GM21390 (cell line): Measurements from ENCODE around the gene SLC10A2.
"Not testable (repeated sequence)": the region's sequence is repeated elsewhere in the genome, so short reads cannot be mapped to it uniquely, and the experiment has no call there.

Experiments used
- ATAC-seq: cut with Tn5 transposase; IDR thresholded peaks from one replicate; pipeline ENCODE4 v1.9.1; 2021; ENCODE audit not compliant: unreplicated experiment

SLC10A2 gene

GRCh38 chr13:103066079-103066780 is at the start of gene SLC10A2:
TSS of gene SLC10A2 (minus strand) at chr13:103066417. CDS start at chr13:103066249, 168 bp downstream.
- no peak for ATAC-seq

GRCh38 chr13:103107580-103107979 is 41.4 kb upstream of the SLC10A2 start:
- ATAC-seq = no peak

- no peak for ATAC-seq
These were observed 38.1 kb upstream of the SLC10A2 start for GRCh38 chr13:103104340-103104739.

DNA sequence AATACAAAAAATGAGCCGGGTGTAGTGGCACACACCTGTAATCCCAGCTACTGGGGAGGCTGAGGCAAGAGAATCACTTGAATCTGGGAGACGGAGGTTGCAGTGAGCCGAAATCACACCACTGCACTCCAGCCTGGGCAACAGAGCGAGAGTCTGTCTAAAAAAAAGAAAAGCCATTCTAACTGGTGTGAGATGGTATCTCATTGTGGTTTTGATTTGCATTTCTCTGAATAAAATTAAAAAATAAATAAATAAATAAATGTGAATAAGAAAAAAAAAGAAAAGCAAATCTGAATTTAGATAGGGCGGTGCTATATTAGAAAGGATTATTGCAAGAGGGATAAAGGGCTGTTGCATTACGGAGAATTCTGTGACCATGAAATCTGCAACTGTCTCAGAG is 37.2 kb upstream of the SLC10A2 start:
- not testable (repeated sequence) for ATAC-seq

DNA sequence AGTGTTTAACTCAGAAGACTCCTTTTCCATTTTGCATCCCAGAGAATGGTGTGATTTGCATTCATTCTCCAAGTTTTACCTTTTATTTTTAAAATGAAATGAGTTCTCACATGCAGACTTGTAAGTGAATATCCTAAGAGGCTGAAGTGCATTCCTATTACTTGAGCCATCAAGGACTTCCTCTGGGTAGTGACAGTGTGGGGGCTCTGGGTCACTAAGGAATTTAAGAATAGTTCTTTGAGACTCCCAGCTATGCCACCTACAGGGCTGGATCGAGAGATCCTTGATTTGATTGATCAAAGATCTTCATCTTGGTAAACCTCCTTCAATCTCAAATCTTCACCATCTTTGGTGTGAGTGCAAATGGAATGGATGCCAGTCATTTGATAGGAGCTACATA is 36.3 kb upstream of the SLC10A2 start:
- ATAC-seq = no peak

- ATAC-seq = no peak
These were observed 35.7 kb upstream of the SLC10A2 start for GRCh38 chr13:103101901-103102300.

DNA sequence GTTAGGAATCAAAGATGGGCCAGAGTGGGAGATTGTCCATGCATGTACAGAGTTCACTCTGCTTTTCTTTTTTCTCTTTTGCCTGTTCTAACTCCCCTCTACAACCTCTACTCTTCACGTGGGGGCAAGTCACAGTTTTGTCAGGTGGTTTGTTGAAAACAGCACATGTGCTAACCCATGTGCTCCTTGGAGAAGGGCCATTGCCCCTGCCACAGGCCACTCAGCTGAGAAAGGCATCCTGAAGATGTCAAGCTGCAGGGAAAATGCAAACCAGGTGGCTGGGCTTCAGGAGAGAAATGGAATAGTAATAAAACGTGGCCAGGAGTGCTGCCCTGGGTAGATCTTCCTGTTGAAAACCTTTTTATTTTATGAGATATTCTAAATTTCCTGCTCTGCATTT is 35.3 kb upstream of the SLC10A2 start:
- ATAC-seq = no peak

DNA sequence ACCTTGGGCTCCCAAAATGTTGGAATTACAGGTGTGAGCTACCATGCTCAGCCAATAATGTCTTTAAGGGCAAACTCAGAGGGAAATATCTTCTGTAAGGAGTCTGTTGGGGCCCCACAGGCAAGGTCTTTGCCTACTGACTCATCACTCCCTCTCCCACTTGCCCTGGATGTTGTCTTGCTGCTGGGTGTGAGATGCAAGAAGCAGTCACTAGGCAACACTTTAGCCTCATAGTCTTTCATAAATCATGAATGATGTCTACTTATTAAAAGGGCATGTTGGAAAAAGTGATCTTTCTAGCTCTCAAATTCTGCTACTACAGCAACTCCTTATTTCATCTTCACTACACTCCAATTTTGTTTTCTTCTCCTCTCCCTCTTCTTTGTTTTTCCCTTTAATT is 34.6 kb upstream of the SLC10A2 start:
- no peak for ATAC-seq

DNA sequence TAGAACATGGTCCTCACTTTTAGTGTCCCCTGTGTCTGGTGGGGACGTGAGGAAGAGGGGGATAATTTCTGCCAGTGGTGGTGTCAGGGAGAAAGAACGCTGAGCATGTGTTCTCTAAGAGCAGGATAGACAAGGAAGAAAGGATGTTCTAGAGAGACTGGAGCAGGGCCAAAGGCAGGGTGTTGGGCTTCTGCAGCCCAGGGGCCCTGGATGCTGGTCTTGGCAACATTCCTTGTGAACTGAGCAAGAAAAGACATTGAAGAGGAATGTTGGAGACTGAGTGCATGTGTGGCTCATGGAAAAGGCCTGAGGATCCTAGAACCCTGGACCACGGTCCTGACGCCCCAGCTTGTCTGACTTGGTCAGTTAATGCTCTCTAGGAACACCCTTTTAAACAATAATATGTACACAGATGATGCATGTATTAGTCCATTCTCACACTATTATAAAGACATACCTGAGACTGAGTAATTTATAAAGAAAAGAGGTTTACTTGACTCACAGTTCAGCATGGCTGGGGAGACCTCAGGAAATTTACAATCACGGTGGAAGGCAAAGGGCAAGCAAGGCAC is 33.6 kb upstream of the SLC10A2 start:
- no peak for ATAC-seq

GRCh38 chr13:103098535-103098934 is 32.3 kb upstream of the SLC10A2 start:
- no peak for ATAC-seq

GRCh38 chr13:103097366-103097928 is 31.2 kb upstream of the SLC10A2 start:
- ATAC-seq = no peak

GRCh38 chr13:103093649-103094048 is 27.4 kb upstream of the SLC10A2 start:
- ATAC-seq = not testable (repeated sequence)

DNA sequence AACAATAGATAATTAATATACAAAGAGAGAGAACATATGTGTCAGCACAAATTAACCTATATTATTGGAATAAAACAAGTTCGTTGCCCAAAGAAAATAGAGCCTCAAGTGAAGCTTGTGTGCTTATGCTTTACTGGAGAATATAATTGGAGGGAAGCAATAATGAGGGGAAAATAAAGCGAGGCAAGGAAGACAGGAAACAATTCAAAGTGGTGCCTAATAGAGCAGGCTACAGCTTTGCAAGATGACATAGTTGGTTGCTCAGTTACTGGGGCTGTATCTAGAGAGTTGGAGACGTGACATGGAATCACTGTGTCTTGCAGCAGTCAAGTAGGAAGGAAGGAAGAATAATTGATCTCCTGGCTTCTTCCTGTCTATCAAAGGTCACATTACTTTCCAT is 21.1 kb upstream of the SLC10A2 start:
- no peak for ATAC-seq

DNA sequence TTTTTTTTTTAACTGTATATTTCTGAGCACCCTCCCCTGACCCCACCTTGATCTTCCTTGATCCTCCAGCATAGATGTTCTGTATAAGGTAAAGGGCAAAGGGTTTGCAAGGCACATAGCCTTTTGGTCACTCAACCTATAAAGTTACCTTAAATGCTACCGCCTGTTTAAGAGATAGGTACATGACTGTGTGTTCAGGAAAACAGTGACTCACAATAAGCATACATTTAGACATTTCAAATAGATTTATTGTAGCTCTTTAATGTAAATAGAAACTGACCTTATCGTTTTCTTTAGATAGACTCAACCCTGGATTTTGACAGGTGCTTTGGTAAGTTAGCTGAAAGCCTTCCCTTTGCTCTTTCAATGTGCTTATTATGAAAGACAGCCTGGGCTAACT is 15.2 kb upstream of the SLC10A2 start:
- no peak for ATAC-seq

GRCh38 chr13:103078158-103078557 is 11.9 kb upstream of the SLC10A2 start:
- ATAC-seq = peak; percentile 98

- ATAC-seq = no peak
These were observed 2.6 kb upstream of the SLC10A2 start for GRCh38 chr13:103068836-103069235.

- ATAC-seq = no peak
These were observed 1.7 kb upstream of the SLC10A2 start for GRCh38 chr13:103067751-103068555.

DNA sequence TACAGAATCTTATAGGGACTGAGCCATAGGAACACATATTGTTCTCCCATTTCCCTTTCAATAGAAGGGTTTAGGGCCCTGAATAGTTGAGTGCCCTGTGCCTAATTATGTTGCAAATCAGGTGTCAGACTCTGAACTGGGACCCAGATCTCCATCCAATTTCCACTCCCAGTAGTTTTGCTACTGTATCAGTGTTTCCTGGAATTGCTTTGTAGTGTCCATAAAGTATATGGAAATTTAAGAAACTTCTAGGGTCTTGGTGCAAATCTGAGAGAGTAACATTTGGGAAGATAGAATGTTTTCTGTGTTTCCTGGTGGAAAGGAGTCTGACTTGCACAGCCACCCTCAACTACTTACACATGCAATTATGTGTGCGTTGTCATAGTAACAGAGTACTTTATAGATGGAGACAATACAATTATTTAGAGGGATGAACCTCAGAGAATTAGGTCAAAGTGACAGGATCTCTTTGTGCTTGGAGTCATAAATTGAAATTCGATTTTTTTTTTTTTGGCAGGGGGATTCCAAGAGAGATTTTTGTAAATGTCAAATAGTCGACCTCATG is 646 bp upstream of the SLC10A2 start:
- ATAC-seq = no peak

DNA sequence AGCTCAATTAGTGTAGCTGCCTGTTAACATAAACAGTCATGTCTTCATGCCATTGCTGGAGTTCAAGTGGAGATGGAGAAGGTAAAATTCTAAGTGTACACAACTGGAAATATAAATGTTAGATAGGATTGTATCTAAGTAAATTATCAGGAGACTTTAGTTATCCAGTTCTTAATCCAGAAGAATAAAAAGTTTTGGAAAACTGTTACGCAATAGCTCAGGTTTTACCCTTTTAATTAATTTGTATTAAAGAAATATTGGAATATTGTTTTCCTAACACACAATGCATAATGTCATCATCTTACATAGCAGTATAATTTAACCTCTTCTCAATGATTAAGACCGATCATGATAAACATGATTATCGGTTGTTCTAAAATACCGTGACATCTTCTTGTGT is 2.8 kb downstream of the SLC10A2 start:
- no peak for ATAC-seq

DNA sequence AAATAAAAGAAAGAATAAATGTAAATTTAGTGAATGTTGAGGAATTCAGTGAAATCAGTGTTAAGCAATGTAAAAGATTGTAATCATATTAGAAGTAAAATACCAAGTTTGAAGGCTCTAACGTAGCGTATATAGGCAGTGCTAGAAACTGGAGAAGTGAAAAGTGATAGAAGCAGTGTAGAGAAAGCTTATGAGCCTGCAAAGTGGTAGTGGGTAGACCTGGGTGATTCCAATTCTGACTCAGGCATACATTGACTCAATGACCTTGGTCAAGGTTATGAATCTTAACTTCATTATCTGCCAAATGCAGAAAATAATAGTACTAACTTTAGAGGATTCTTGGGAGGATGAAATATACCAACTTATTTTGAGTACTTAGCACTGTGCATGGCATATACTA is 4.1 kb downstream of the SLC10A2 start:
- no peak for ATAC-seq

DNA sequence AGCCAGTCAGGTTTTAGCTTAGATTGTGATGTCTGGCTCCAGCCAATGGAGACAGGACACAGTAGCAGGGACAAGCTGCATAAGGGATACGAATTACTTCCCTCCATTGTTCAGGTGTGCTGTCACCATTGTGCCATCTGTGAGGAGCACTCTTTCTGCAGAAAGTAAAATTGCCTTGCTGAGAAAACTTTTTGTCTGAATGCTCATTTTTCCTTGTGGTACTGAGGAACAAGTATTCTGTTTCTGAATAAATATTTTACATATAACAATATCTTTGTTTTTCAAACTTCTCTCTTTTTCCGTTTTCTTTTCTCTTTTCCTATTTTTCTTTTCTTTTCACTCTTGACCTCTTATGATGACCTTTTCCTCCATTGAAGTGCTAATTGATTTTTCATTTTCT is 10.2 kb downstream of the SLC10A2 start:
- no peak for ATAC-seq
